NCI-H2196 (cell line): Measurements from ENCODE around the gene ZNRD2.

Experiments
- DNase-seq: peaks from one replicate; lab custom pipeline; 2025; ENCODE audit not compliant: unreplicated experiment; lab: John Stamatoyannopoulos, UW

ZNRD2 gene

DNA sequence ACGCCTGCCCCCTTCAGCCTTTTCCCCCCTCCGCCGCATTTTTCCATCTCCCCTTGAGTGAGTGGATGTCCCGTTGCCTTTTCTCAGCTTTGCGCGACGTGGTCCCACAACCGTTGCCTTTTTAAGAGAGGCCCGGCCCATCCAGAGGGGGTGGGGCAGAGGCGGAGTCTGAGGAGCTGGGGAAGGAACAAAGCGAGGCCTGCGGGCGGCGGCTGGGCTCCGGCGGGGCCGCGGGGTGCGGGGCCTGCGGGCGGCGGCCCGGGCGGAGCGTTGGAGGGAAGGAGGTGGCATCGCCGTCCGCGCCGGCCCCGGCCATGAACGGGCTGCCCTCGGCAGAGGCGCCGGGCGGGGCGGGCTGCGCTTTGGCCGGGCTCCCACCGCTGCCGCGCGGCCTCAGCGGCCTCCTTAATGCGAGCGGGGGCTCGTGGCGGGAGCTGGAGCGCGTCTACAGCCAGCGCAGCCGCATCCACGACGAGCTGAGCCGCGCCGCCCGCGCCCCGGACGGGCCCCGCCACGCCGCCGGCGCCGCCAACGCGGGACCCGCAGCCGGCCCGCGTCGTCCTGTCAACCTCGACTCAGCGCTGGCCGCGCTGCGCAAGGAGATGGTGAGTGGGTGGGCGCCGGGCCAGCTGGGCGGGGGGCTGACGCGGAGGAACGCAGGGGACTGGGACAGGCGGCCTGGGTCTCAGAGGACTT is 2.2 kb downstream of the ZNRD2 start, which contains the start of gene FAM89B:
Gene FAM89B (plus strand): TSS at position 183 of the 696 bp plus-strand sequence. CDS start 132 bp downstream, at position 315.
- peak; percentile 81 for DNase-seq

DNA sequence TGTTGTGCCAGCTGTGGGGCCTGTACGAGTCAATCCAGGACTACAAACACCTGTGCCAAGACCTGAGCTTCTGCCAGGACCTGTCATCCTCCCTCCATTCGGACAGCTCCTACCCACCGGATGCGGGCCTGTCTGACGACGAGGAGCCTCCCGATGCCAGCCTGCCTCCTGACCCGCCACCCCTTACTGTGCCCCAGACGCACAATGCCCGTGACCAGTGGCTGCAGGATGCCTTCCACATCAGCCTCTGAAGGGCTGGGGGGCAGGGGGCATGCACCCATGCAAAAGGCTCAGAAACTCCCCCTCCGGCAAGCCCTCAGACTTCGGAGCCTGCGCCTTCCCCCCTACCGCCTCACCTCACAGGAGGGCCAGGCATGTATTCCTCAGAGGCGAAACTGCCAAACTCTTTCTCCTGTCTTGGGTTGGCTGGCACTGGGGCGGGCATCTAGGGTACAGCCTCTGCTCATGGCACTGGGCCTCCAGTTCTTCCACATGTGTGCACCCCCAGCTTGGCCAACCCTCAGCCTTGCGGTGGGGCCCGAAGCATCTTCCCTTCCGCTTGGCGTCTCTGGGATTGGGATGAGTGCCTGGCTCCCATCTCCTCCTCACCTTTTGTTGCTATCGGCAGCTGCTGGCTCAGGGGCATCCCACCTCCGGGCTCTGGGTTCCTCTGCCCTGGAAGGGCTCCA is 3.3 kb downstream of the ZNRD2 start:
- DNase-seq: no peak

DNA sequence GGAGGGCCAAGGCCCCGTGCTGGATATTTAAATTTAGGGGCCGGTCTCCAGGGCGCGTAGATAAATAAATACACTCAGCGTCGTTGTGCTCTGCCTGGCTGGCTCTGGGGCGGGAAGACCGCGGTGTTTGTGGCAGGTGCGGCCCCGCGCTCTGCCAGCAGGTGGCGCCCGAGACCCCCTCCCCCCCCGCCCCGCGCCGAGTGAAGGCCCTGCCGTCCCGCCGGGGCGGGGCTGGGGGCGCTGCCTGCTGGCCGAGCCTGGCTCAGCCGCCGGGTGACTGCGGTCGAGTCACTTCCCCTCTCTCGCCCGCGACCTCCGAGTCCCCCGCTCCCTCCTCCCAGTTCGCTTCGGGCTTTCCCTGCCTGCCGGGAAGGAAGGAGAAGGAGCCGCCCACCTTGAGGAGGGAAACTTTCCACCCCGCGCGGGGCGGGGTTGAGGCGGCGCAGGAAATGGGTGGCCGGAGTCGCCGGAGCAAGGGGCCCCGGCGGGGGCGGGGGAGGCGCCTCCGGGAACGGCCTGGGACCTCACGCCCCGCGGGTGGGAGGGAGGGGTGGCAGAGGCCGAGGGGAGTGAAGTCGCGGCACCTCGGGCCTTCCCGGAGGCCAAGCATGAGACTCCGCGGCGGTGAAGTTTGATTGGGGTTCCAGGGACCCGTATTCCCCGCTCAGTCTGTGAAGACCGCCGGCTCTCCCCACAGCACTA is 4.0 kb downstream of the ZNRD2 start:
- peak; percentile 91 for DNase-seq

DNA sequence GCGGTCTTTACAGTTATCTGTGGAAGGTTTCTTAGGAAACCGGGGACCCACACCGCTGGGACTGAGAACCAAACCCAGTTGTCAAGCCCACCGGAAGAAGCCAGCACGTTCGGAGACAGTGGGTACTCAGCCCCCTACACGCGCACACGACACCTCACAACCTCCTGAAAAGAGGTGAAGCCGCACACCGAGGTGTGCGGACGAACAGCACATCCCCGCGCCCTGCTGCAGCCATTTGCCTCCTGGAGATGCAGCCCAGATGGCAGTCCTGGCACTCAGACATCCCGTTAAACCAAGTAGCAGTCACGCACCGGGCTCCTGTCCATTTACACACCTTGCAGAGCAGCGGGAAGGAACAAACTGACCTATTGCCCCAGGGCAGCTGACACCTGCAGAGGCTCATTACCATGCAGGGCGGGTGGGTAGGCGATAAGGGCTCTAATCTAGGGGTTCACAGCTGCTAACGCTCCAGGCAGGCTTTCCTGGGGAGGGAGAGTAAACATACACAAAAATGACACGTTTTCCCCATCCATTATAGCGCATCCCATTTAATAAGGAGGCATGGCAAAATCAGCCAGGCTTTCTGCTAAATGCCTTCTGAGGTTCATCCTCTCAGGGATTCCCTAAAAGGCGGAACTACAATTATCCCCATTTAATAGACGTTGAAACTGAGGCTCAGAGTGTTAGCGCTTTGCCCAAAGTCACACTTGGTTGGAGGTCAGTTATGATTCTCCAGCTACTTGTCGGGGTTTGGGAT is 4.7 kb downstream of the ZNRD2 start:
- no peak for DNase-seq

DNA sequence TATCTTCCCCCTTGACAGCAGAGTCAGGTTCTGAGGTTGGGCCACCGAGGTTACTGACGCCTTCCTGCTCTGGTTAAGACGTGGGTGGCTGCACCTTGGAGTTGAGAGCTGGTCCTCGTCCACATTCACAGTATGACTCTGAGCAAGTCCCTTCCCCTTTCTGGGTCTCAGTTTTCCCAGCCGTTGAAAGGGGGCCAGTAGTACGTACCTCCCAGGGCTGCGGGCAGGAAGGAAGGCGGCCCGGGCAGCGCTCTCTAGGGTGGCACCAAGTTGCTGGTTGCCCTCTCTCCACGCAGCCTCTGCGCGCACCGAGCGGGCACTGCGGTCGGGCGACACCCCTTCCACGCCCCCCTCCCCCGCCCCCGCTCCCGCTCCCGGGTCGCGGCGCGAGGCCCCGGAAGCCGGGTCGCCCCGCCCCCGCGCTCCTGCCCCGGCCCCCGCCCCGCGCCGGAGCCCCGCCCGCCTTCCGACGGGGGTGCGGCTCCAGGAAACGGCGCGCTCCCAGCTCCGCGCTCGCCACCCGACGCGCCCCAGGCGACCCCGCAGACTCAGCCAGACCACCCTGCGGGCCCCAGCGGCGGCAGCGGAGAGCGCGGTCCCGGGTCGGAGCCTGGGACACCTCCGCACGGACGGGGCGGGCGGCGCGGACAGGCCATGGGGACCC is 5.4 kb downstream of the ZNRD2 start, which contains the start of gene EHBP1L1:
Gene EHBP1L1 (plus strand): TSS at position 486 of the 664 bp plus-strand sequence. CDS start 250 bp downstream, outside the sequence.
- DNase-seq: peak; percentile 75

DNA sequence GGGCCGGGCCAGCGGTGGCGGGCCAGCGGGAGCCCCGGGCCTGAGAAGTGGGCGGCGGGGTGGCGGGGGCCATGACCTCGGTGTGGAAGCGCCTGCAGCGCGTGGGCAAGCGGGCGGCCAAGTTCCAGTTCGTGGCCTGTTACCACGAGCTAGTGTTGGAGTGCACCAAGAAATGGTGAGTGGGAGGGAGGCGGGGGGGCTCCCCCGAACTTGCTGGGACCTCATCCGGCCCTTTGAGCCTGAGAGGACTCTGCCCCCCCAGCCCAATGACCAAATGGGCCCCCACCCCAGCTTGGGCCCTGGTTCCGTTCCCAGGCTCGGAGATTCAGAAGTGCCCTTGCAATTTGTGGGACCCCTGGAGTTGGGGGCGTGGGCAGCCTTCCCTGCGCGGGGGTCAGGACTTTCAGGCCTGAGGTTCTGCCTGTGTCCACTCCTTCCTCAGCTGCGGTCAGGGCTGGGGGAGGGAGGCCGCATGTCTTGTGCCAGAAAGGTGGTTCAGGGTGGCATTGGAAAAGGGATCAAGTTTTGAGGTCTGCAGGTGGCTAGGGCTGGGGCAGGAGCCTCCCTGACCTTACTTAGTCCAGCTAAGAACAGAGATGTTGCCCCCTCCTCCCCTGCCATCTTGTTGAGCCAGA is 6.1 kb downstream of the ZNRD2 start:
- no peak for DNase-seq

DNA sequence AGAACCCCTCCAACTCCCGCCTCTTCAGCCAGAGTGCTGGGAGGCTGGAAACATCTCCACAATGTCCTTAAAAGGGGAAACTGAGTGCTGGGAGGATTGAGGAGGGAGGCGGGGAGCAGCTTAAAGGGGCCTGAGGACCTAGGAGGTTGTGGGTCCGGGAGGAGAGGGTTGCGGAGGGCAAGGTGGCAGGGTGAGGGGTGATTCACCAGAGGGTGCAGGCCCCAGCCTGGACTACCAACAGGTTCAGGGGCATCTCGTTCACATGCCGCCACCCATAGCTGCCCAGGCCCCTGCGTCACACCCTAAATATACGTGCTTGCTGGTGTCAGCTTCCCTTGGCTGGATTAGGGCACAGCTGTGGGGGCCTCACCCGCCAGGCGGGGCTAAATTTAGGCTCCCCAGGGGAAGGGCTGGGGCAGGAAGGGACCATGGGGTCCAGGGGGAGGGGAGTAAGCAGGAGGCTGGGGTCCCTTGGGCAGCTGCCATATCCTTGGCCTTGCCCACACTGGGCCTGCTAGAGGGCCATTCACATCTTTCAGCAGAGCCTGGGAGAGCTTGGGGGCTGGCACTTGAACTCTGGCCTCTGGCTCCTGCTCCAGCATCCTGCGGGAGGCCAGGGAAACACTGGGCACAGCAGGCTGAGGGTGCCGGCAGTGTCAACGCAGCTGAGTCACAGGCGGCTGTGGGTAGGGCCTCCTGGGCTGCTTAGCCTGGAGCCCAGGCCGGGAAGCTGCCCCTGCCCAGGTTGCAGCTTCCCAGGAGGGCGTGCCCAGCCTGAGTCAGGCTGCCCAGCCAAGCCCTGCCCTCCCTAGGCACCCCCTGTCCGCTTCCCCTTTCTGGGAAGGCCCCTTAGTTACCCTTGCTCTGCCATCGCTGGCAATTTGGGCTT is 6.8 kb downstream of the ZNRD2 start:
- DNase-seq: peak; percentile 29

DNA sequence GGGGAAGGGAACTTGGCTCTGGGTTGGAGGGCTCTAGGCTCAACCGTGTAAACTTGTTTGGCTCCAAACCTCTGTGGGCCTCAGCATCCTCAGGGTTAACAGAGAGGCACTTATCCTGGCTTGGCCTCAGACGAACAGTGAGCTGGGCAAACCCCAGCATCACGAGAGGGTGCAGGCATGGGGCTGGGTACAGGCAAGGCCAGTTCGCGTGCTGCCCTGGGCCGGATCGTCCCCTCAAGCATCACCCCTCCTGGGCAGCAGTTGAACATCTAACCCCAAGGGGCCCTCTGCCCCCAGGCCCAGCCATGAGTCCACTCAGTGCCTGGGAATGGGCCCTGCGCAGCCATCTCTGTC is 7.5 kb downstream of the ZNRD2 start:
- no peak for DNase-seq

DNA sequence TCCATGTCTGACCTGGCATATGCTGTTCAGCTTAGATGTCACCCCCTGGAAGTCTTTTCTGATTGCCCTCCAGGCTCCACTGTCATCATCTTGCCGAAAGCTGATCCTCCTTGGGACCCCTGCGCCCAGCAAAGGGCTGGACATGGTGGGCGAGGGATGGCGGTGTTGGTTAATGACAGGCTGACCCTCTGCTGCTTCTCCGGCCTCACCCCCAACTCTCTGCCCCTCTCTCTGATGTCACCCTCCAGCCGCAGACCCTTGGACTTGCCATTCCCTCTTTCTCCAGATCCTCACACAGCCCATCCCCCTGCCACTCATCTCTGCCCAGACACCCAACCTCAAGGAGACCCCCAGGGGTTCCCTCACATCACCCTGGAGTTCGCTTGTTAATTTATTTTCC is 7.9 kb downstream of the ZNRD2 start:
- no peak for DNase-seq

DNA sequence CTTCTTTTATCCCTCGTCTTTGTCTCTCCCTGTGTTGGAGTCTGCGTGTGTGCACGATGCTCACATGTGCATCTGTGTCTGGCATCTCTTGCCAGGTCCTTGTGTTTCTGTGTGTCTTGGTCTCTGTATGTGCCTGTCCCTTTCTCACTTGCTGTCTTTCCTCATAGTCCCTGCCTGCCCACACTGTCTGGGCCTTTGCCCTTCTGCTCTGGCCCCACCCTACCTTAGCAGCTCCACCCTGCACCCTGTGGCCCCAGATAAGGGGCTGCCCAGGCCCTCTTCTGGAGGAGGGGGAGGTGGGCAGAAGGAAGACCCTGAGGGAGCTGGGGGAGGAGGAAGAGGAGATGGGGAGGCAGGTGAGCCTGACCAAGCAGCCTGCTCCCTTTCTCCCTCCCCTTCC is 8.4 kb downstream of the ZNRD2 start:
- DNase-seq: no peak

DNA sequence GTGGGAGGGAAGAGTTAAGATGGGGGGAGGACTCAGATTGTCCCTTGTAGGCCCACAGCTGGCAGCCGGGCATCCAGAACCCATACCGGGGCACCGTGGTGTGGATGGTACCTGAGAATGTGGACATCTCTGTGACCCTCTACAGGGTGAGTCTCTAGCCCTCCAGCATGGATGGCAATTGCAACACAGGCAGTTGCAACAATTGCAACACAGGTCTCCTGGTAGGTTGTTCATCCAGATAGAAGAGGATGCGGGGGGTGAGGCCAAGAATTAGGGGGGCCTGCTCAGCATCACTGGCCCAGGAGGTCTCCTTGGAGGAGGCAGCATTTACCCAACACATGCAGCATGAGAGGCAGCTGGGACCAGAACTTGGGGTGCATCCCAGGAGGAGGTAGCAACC is 9.0 kb downstream of the ZNRD2 start:
- DNase-seq: no peak

DNA sequence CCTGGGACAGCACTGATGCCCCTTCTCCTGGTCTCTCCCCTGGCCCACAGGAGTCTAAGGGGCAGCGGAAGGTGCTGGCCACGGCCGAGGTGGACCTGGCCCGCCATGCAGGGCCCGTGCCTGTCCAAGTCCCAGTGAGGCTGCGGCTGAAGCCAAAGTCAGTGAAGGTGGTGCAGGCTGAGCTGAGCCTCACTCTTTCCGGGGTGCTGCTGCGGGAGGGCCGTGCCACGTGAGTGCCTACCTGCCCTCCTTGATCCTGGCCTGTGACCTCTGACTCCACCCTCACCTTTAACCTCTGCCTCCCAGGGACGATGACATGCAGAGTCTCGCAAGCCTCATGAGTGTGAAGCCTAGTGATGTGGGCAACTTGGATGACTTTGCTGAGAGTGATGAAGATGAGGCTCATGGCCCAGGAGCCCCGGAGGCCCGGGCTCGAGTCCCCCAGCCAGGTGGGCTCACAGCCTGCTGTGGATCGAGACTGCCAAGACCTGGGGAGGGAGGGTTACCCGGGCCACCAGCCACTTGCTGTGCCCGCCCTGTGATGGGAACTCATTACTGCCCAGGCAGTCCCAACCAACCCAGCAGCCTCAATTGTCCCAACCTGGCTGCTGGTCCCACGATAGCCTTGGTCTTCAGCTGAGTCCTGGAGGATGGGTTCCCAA is 9.9 kb downstream of the ZNRD2 start:
- DNase-seq: no peak

DNA sequence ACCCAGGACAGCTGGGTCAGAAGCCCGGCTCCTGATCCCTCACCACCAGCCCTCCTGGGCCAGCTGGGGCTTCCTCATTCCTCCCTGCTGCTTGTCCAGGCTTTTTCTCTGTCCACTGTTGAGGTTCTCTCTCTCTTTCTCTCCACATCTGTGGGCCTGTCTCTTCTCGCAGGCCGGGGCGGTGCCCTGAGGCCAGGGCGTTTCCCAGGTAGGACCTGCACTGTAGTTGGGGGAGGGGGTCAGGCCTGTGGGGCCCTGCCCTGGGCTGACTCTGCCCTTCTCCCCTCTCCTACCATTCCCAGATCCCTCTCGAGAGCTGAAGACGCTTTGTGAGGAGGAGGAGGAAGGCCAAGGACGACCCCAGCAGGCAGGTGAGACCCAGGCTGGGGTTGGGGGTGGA is 10.5 kb downstream of the ZNRD2 start:
- no peak for DNase-seq

DNA sequence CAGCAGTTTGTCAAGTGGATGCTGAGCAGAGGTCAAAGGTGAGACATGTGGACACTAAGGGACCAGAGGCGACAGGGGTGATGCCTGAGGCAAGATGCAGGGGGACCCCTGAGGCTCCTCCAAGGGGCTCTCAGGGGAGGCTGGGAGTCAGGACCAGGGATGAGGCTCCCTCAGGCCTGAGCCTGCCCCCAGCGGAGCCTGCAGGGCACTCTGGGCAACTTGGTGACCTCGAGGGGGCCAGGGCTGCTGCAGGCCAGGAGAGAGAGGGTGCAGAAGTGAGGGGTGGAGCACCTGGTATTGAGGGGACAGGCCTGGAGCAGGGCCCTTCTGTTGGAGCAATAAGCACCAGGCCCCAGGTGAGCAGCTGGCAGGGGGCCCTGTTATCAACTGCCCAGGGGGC is 11.7 kb downstream of the ZNRD2 start:
- no peak for DNase-seq

DNA sequence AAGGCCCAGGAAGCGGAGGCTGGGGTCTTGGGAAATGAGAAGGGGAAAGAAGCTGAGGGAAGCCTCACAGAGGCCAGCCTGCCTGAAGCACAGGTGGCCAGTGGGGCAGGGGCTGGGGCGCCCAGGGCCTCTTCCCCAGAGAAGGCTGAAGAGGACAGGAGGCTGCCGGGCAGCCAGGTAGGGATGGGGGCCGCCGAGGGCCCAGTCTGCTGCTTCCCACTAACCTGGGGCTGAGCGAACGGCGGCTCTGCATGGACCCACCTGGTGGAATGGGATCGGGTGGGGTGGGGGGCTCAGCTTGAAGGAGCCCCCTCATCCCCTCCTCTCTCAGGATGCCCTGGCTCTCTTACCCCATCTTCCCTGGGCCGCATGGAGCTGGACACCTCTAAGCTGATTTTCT is 13.3 kb downstream of the ZNRD2 start:
- no peak for DNase-seq

DNA sequence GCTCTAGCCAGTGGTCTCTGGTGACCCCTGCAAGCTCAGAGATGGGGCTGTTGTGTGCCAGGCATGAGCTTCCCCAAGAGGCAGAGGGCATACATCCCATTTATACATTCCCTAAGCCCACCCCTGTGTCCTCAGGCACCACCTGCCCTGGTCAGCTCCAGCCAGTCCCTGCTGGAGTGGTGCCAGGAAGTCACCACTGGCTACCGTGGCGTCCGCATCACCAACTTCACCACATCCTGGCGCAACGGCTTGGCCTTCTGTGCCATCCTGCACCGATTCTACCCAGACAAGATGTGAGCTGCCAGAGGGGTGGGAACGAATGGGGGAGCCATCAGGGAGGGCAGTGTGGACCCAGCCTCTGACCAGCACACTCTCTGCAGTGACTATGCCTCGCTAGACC is 13.8 kb downstream of the ZNRD2 start:
- DNase-seq: no peak

DNA sequence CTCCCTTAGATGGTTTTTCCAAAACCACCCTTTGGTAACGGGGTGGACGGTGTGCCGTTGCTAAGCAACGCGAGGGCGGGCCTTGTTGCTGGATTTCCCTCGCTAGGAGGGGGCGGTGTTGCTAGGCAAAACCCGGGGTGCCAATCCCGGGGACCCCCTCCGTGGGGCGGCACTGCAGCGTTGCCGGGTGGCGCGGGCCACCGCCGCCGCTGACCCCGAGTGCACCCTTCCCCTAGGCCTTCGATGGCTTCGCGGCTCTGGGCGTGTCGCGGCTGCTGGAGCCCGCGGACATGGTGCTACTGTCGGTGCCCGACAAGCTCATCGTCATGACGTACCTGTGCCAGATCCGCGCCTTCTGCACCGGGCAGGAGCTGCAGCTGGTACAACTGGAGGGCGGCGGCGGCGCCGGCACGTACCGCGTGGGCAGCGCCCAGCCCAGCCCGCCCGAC is 14.5 kb downstream of the ZNRD2 start:
- no peak for DNase-seq

DNA sequence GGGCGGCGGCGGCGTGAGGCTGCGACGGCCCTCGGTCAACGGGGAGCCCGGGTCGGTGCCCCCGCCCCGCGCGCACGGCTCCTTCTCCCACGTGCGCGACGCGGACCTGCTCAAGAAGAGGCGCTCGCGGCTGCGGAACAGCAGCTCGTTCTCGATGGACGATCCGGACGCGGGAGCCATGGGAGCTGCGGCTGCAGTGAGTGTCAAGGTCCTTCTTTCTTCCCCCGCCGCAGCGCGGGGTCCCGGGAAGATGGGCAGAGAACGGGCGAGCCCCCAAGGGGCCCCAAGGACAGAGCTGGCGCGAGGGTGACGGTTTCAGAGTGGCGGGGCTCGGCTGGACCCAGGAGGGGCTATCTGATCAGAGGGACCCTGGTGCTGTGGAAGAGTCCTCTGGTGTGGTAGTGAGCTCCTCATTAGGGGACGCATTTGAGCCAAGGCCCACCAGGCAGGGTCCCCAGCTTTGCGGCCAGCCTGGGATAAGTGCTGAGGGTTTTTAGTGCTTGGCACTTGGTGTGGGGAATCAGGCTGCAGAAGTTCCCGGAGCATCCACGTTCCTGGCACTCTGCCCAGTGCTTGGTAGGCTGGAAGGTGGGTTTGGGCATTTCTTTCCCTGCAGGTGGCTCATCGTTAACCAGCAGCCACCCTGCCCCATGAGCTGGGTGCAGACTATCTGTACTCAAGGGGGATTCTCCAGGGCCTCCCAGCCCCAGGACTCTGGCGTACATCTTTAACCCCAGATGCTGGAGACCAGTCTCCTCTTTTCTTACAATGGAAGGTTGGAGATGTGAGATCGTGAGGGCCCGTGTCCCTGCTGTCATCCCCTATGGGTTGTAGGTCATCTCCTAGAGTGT is 15.3 kb downstream of the ZNRD2 start:
- no peak for DNase-seq
